Karpas-422 (cell line): ENCODE results near the gene PCSK7. TPM values are rescaled to one million over a fixed set of nuclear protein-coding genes. Genes with fewer than 3 reads are reported as not detected.

ENCODE experiments used
- DNase-seq: peaks from one replicate; pipeline ENCODE4 v3.0.0-alpha.2; 2015
- H2AFZ ChIP-seq: fragments of 200-600 bp; sonication (generic); 2 replicates; pipeline ENCODE4 v1.6.1; 2014; ENCODE audit warnings: antibody characterized with exemption, low read length, mixed read lengths
- H3K27ac ChIP-seq: fragments of 200-600 bp; sonication (generic); 2 replicates; pipeline ENCODE4 v1.5.1; 2014; ENCODE audit warnings: mild to moderate bottlenecking, low read length, moderate library complexity
- H3K27me3 ChIP-seq: fragments of 200-600 bp; sonication (generic); 2 replicates; pipeline ENCODE4 v1.6.1; 2014; ENCODE audit warnings: low read length, mixed read lengths
- H3K36me3 ChIP-seq: fragments of 200-600 bp; sonication (generic); 2 replicates; pipeline ENCODE4 v1.6.1; 2014; ENCODE audit warnings: low read length, mixed read lengths; ENCODE audit not compliant: insufficient read depth
- H3K4me1 ChIP-seq: fragments of 200-600 bp; sonication (generic); 2 replicates; pipeline ENCODE4 v1.6.1; 2014; ENCODE audit warnings: mild to moderate bottlenecking, low read length, mixed read lengths
- H3K4me2 ChIP-seq: fragments of 200-600 bp; sonication (generic); 2 replicates; pipeline ENCODE4 v1.6.1; 2014; ENCODE audit warnings: low read length, low read depth, mild to moderate bottlenecking; ENCODE audit not compliant: poor library complexity, severe bottlenecking
- H3K4me3 ChIP-seq: fragments of 200-600 bp; sonication (generic); 2 replicates; pipeline ENCODE4 v1.5.1; 2014; ENCODE audit warnings: mild to moderate bottlenecking, antibody characterized with exemption, low read length, mixed read lengths
- H3K79me2 ChIP-seq: fragments of 200-600 bp; sonication (generic); 2 replicates; pipeline ENCODE4 v1.6.1; 2014; ENCODE audit warnings: mild to moderate bottlenecking, low read length, mixed read lengths
- H3K9ac ChIP-seq: fragments of 200-600 bp; sonication (generic); 2 replicates; pipeline ENCODE4 v1.6.0; 2014; ENCODE audit warnings: low read length
- H3K9me2 ChIP-seq: fragments of 200-600 bp; sonication (generic), shearing (Covaris generic); replicated peaks from 2 replicates; pipeline ENCODE4 v1.6.0; 2014; ENCODE audit warnings: mild to moderate bottlenecking, low read length, moderate library complexity; ENCODE audit not compliant: insufficient read depth
- H3K9me3 ChIP-seq: fragments of 300-700, 200-600 bp; sonication (generic); 2 replicates; pipeline ENCODE4 v1.6.1; 2014; ENCODE audit warnings: low read length, mixed read lengths
- H4K20me1 ChIP-seq: fragments of 200-600 bp; sonication (generic); 2 replicates; pipeline ENCODE4 v1.6.1; 2014; ENCODE audit warnings: mild to moderate bottlenecking, antibody characterized with exemption, low read length, low read depth; ENCODE audit not compliant: insufficient read depth
- total RNA-seq: library from RNA; depleted of rRNA; stranded (reverse); fragments of >200 nt; shearing (Covaris generic); gene quantifications from 2 replicates; pipeline ENCODE4 v1.2.3, GENCODE V29; 2014; ENCODE audit warnings: low replicate concordance

Gene PCSK7
- total RNA-seq, 1 experiment from 2014 or later = 14.3 TPM

DNA sequence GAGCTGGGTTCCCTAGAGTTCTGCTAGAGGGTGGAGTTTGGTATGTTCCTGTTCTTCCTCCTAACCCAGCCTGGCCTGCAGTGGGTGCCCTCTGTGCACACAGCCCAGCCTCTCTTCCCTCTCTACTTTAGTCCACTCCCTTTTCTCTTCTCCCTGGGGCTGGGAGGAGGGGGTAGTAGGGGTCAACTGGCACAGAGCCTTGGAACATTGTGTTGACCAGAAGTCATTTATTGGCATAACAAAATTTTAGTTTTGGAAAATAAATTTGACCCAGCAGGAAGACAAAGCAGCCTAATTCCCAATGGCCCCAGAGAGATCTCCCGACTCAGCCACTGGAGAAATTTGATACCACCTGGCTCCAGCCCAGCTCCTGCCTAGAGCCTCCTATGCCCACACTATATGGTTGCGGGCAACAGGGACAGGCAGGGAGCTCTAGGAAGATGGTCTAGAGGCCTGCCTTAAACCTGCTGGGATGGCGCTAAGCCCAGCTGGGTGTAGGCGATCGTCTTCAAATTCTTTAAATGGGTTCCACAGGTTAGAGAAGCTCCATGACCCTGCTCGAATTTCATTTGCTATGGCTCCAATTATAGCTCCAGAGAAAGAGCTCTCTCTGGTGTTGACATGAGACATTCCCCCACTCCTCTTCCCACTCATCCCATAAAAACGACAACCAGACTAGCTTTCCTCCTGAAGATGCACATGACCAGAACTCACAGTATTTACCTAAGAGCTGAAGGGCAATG is 9.9 kb downstream of the PCSK7 start:
- no peak overlapping the region for H3K4me2 ChIP-seq
- no peaks in the 10 kb centered on the region for H3K79me2 ChIP-seq
- H3K9ac ChIP-seq = no peak overlapping the region
- H3K27me3 ChIP-seq = no peaks in the 10 kb centered on the region
- H4K20me1 ChIP-seq = no peaks in the 10 kb centered on the region
- no peaks in the 10 kb centered on the region for H3K9me3 ChIP-seq
- no peaks in the 10 kb centered on the region for H3K9me2 ChIP-seq
- H3K4me3 ChIP-seq = no peak overlapping the region
- DNase-seq = no peak
- H3K27ac ChIP-seq = no peak overlapping the region
- no peak overlapping the region for H2AFZ ChIP-seq
- H3K4me1 ChIP-seq = no peaks in the 10 kb centered on the region
- H3K36me3 ChIP-seq = no peaks in the 10 kb centered on the region

DNA sequence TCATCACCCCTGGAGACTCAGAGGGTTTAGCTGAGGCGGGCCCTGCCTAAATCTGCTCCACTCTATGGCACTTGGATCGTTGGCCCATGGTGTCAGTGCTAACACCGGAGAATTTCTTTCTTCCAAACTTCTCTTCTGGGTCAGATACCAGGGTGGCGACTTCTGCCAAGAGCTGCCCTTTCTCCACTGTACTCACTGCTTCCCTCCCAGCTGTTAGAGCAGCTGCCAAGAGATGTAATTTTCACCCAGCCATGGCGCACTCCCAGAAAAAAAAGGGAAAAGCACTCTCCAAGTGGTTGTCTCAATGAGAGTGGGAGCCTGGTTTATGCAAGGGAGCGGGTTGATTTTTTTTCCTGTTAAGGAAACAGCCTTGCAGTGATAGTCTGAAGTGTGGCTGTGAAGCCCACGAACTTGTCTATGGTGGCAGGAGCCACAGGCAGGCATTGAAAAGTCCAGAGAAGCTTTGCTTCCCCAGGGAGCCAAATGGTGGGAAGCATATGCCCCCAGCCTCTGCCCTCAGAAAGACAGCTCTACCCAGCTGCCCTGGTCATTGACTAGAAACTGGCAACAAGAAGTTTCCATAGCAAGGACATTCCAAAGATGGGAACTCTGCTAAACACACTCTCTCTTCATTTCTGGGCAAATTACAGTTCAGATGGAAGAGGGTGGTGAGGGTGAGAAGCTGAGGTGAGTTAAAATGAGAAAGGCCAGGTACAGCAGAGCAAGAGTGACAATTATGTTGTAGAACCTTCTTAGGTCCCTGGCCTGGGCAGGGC is 10.7 kb downstream of the PCSK7 start:
- H3K4me1 ChIP-seq = no peaks in the 10 kb centered on the region
- no peaks in the 10 kb centered on the region for H3K9me3 ChIP-seq
- no peaks in the 10 kb centered on the region for H4K20me1 ChIP-seq
- H3K9ac ChIP-seq = no peak overlapping the region
- no peak overlapping the region for H3K4me2 ChIP-seq
- H2AFZ ChIP-seq = no peak overlapping the region
- no peaks in the 10 kb centered on the region for H3K27me3 ChIP-seq
- no peaks in the 10 kb centered on the region for H3K79me2 ChIP-seq
- no peaks in the 10 kb centered on the region for H3K9me2 ChIP-seq
- no peak for DNase-seq
- no peaks in the 10 kb centered on the region for H3K36me3 ChIP-seq
- H3K27ac ChIP-seq = no peak overlapping the region
- H3K4me3 ChIP-seq = no peak overlapping the region

- Histone ChIP-seq H3K27ac (no peak overlapping the region), H3K9me2 (no peaks in the 10 kb centered on the region), H3K27me3 (no peaks in the 10 kb centered on the region), H3K9me3 (no peaks in the 10 kb centered on the region), H3K4me1 (no peaks in the 10 kb centered on the region), H3K36me3 (no peaks in the 10 kb centered on the region), H2AFZ (no peak overlapping the region), H3K4me3 (no peak overlapping the region), H4K20me1 (no peaks in the 10 kb centered on the region), H3K4me2 (no peak overlapping the region), H3K9ac (no peak overlapping the region), H3K79me2 (no peaks in the 10 kb centered on the region)
- no peak for DNase-seq
Measured at GRCh38 chr11:117220568-117220967, 11.3 kb downstream of the PCSK7 start.

DNA sequence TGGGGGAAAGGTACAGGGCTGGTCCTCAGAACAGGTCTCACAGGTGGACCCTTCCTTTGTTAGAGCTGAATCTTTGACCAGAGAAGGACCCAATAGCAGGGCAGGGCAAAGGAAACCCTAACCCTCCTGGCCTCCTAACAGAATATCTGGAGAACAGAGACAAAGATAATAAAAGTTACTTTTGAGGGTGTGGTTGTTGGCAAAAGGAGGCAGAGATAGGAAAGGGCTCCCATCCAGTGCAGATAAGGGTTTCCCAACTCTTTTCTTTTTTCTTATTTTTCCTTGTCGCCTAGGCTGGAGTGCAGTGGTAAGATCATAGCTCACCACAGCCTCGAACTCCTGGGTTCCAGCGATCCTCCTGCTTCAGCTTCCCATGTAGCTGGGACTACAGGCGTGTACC is 11.9 kb downstream of the PCSK7 start:
- Histone ChIP-seq H3K4me3 (no peak overlapping the region), H4K20me1 (no peaks in the 10 kb centered on the region), H3K9me3 (no peaks in the 10 kb centered on the region), H3K27me3 (no peaks in the 10 kb centered on the region), H3K27ac (no peak overlapping the region), H3K4me1 (no peaks in the 10 kb centered on the region), H3K9ac (no peak overlapping the region), H3K9me2 (no peaks in the 10 kb centered on the region), H3K79me2 (no peaks in the 10 kb centered on the region), H3K36me3 (no peaks in the 10 kb centered on the region), H2AFZ (no peak overlapping the region), H3K4me2 (no peak overlapping the region)
- DNase-seq = no peak

- no peak overlapping the region for H2AFZ ChIP-seq
- H3K4me2 ChIP-seq = no peak overlapping the region
- H3K9me2 ChIP-seq = no peaks in the 10 kb centered on the region
- no peaks in the 10 kb centered on the region for H3K9me3 ChIP-seq
- H3K4me1 ChIP-seq = no peaks in the 10 kb centered on the region
- H3K79me2 ChIP-seq = no peaks in the 10 kb centered on the region
- H3K9ac ChIP-seq = no peak overlapping the region
- no peak overlapping the region for H3K4me3 ChIP-seq
- H4K20me1 ChIP-seq = no peaks in the 10 kb centered on the region
- no peaks in the 10 kb centered on the region for H3K27me3 ChIP-seq
- H3K36me3 ChIP-seq = no peaks in the 10 kb centered on the region
- H3K27ac ChIP-seq = no peak overlapping the region
- no peak for DNase-seq
Measured at GRCh38 chr11:117219455-117219854, 12.4 kb downstream of the PCSK7 start.

DNA sequence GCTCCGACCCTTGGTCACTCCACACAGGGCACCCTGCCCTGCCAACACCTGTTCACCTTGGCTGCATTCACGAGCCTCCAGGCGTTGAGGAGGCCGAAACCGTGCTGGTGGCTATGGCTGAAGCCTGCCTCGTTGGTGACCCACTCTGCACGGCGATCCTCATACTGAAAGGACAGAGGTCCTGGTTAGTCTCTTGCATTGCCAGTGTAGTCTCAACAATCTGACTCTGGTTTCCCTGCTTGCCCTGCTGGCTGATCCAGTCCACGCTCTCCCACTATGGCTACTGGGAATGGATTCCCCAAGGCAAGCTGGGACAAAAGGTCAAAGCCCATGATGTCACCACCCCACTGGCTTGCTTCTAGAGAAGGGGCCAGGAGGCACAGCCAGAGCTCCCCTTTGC is 12.9 kb downstream of the PCSK7 start:
- Histone ChIP-seq H3K79me2 (no peaks in the 10 kb centered on the region), H3K4me1 (no peaks in the 10 kb centered on the region), H3K27ac (no peak overlapping the region), H2AFZ (no peak overlapping the region), H3K9me2 (no peaks in the 10 kb centered on the region), H4K20me1 (no peaks in the 10 kb centered on the region), H3K36me3 (no peaks in the 10 kb centered on the region), H3K9me3 (no peaks in the 10 kb centered on the region), H3K4me2 (no peak overlapping the region), H3K9ac (no peak overlapping the region), H3K27me3 (no peaks in the 10 kb centered on the region), H3K4me3 (no peak overlapping the region)
- DNase-seq = no peak

- no peaks in the 10 kb centered on the region for H3K9me3 ChIP-seq
- no peaks in the 10 kb centered on the region for H3K79me2 ChIP-seq
- H3K4me3 ChIP-seq = no peak overlapping the region
- no peaks in the 10 kb centered on the region for H3K4me1 ChIP-seq
- peak; percentile 9 for DNase-seq
- H3K9me2 ChIP-seq = no peaks in the 10 kb centered on the region
- no peaks in the 10 kb centered on the region for H4K20me1 ChIP-seq
- no peak overlapping the region for H3K9ac ChIP-seq
- no peak overlapping the region for H2AFZ ChIP-seq
- H3K27ac ChIP-seq = no peak overlapping the region
- H3K36me3 ChIP-seq = no peaks in the 10 kb centered on the region
- H3K27me3 ChIP-seq = no peaks in the 10 kb centered on the region
- no peak overlapping the region for H3K4me2 ChIP-seq
Measured at GRCh38 chr11:117218133-117218915, 13.5 kb downstream of the PCSK7 start.
